KOPT-K1 (cell line): Measurements from ENCODE around the gene CD274.

Experiments
- H3K27ac ChIP-seq: fragments of 200-600 bp; sonication (generic); 2 replicates; pipeline ENCODE4 v1.5.1; 2016; ENCODE audit warnings: antibody characterized with exemption, mild to moderate bottlenecking, low read depth, low read length; ENCODE audit not compliant: poor library complexity, severe bottlenecking
- H3K36me3 ChIP-seq: fragments of 200-600 bp; sonication (generic); 2 replicates; pipeline ENCODE4 v1.5.1; 2017; ENCODE audit warnings: antibody characterized with exemption, mild to moderate bottlenecking, low read length, moderate library complexity; ENCODE audit not compliant: insufficient read depth
- H3K9me3 ChIP-seq: fragments of 200-600 bp; sonication (generic); 2 replicates; pipeline ENCODE4 v1.5.1; 2017; ENCODE audit warnings: antibody characterized with exemption, low read length, mild to moderate bottlenecking; ENCODE audit not compliant: insufficient read depth, poor library complexity, severe bottlenecking

The CD274 gene

GRCh38 chr9:5514617-5515260 lies 64.4 kb downstream of the CD274 start:
- no peaks in the 10 kb centered on the region for H3K9me3 ChIP-seq
- no peak overlapping the region for H3K27ac ChIP-seq
- H3K36me3 ChIP-seq = no peaks in the 10 kb centered on the region

GRCh38 chr9:5515261-5515650 lies 64.9 kb downstream of the CD274 start:
- Histone ChIP-seq H3K27ac (no peak overlapping the region), H3K36me3 (no peaks in the 10 kb centered on the region), H3K9me3 (no peaks in the 10 kb centered on the region)

- no peak overlapping the region for H3K27ac ChIP-seq
- no peaks in the 10 kb centered on the region for H3K36me3 ChIP-seq
- no peaks in the 10 kb centered on the region for H3K9me3 ChIP-seq
Observed at GRCh38 chr9:5516453-5517220, 66.3 kb downstream of the CD274 start.

GRCh38 chr9:5518171-5518936 lies 68.0 kb downstream of the CD274 start:
- Histone ChIP-seq H3K9me3 (no peaks in the 10 kb centered on the region), H3K36me3 (no peaks in the 10 kb centered on the region), H3K27ac (no peak overlapping the region)

- Histone ChIP-seq H3K36me3 (no peaks in the 10 kb centered on the region), H3K27ac (no peak overlapping the region), H3K9me3 (no peaks in the 10 kb centered on the region)
Observed at GRCh38 chr9:5518937-5519319, 68.6 kb downstream of the CD274 start.
